WTC11 (cell line): ENCODE results near the gene STARD13. TPM values are rescaled to one million over a fixed set of nuclear protein-coding genes. Genes with fewer than 3 reads are reported as not detected.

Experiments used
- ATAC-seq: fragments of 200-7000 bp; cut with Tn5 transposase; 2 replicates; pipeline ENCODE4 v1.10.0; 2021; ENCODE audit warnings: mild to moderate bottlenecking, moderate library complexity
- CTCF ChIA-PET: fragments of 300-600 bp; sonication (Branson Sonifier 250); formaldehyde crosslinking; loops from one replicate; lab custom pipeline; 2021; ENCODE audit warnings: antibody characterized with exemption; lab: Charles Lee
- POLR2A ChIA-PET: fragments of 350-600 bp; sonication (Branson Sonifier 250); formaldehyde crosslinking; loops from one replicate; lab custom pipeline; 2021; ENCODE audit warnings: antibody characterized with exemption; lab: Charles Lee
- DNase-seq: peaks from one replicate; pipeline ENCODE4 v3.0.0; 2021; ENCODE audit warnings: low spot score
- H3K27ac Mint-ChIP-seq: 2 replicates; pipeline ENCODE4 v1.8.0; 2021; ENCODE audit warnings: mixed read lengths
- H3K27me3 Mint-ChIP-seq: 2 replicates; pipeline ENCODE4 v1.8.0; 2021; ENCODE audit warnings: low read depth, mild to moderate bottlenecking, moderate library complexity, mixed read lengths
- H3K36me3 Mint-ChIP-seq: 2 replicates; pipeline ENCODE4 v1.8.0; 2021; ENCODE audit warnings: mixed read lengths
- H3K4me1 Mint-ChIP-seq: 2 replicates; pipeline ENCODE4 v1.8.0; 2022; ENCODE audit warnings: mixed read lengths
- H3K4me3 Mint-ChIP-seq: 2 replicates; pipeline ENCODE4 v1.8.0; 2021; ENCODE audit warnings: mild to moderate bottlenecking, moderate library complexity, mixed read lengths
- H3K9me3 Mint-ChIP-seq: 2 replicates; pipeline ENCODE4 v1.8.0; 2021; ENCODE audit warnings: mixed read lengths
- CREB1 ChIP-seq: sonication (generic); formaldehyde crosslinking; IDR thresholded peaks from 2 replicates; pipeline ENCODE4 v1.8.0; 2023; ENCODE audit warnings: mild to moderate bottlenecking, missing genetic modification reagents
- CTCF ChIP-seq: fragments of 200-600 bp; IDR thresholded peaks from 2 replicates; pipeline ENCODE4 v1.8.0; 2022; ENCODE audit warnings: antibody characterized with exemption
- ELF4 ChIP-seq: sonication (generic); formaldehyde crosslinking; IDR thresholded peaks from 2 replicates; pipeline ENCODE4 v1.8.1; 2022; ENCODE audit warnings: low read depth, mild to moderate bottlenecking, moderate library complexity, missing genetic modification reagents
- FOXJ3 ChIP-seq: sonication (generic); formaldehyde crosslinking; IDR thresholded peaks from 2 replicates; pipeline ENCODE4 v1.9.0; 2021; ENCODE audit warnings: missing genetic modification reagents, mild to moderate bottlenecking, borderline replicate concordance
- GRHL2 ChIP-seq: fragments of 250-450 bp; sonication (Bioruptor Pico); IDR thresholded peaks from 2 replicates; pipeline ENCODE4 v1.8.0; 2022; ENCODE audit warnings: mild to moderate bottlenecking, moderate library complexity; ENCODE audit not compliant: insufficient replicate concordance, severe bottlenecking
- HMGXB4 ChIP-seq: sonication (generic); formaldehyde crosslinking; IDR thresholded peaks from 2 replicates; pipeline ENCODE4 v1.8.1; 2023; ENCODE audit warnings: mild to moderate bottlenecking, moderate library complexity, missing genetic modification reagents
- JAZF1 ChIP-seq: fragments of 250-450 bp; sonication (Bioruptor Pico); IDR thresholded peaks from 2 replicates; pipeline ENCODE4 v1.9.0; 2021; ENCODE audit warnings: moderate library complexity, mild to moderate bottlenecking, inconsistent platforms
- MYBL2 ChIP-seq: sonication (generic); formaldehyde crosslinking; IDR thresholded peaks from 2 replicates; pipeline ENCODE4 v1.8.1; 2023; ENCODE audit warnings: mild to moderate bottlenecking, moderate library complexity, missing genetic modification reagents
- STAT6 ChIP-seq: sonication (generic); formaldehyde crosslinking; conservative IDR thresholded peaks from 2 replicates; pipeline ENCODE4 v1.8.1; 2023; ENCODE audit warnings: mild to moderate bottlenecking, low read depth, missing genetic modification reagents, moderate library complexity
- TP53 ChIP-seq: sonication (generic); formaldehyde crosslinking; IDR thresholded peaks from 2 replicates; pipeline ENCODE4 v1.8.1; 2023; ENCODE audit warnings: mild to moderate bottlenecking, missing genetic modification reagents
- USF1 ChIP-seq: sonication (generic); formaldehyde crosslinking; IDR thresholded peaks from 2 replicates; pipeline ENCODE4 v1.8.0; 2022; ENCODE audit warnings: mild to moderate bottlenecking, missing genetic modification reagents
- USF2 ChIP-seq: sonication (generic); formaldehyde crosslinking; IDR thresholded peaks from 2 replicates; pipeline ENCODE4 v1.8.1; 2023; ENCODE audit warnings: mild to moderate bottlenecking, missing genetic modification reagents, moderate library complexity
- ZNF121 ChIP-seq: sonication (generic); formaldehyde crosslinking; IDR thresholded peaks from 2 replicates; pipeline ENCODE4 v1.8.0; 2023; ENCODE audit warnings: missing genetic modification reagents
- ZNF138 ChIP-seq: sonication (generic); formaldehyde crosslinking; conservative IDR thresholded peaks from 2 replicates; pipeline ENCODE4 v1.8.1; 2022; ENCODE audit warnings: mild to moderate bottlenecking, moderate library complexity, missing genetic modification reagents
- ZNF281 ChIP-seq: sonication (generic); formaldehyde crosslinking; IDR thresholded peaks from 2 replicates; pipeline ENCODE4 v1.8.0; 2023; ENCODE audit warnings: mild to moderate bottlenecking, missing genetic modification reagents
- ZNF396 ChIP-seq: fragments of 250-450 bp; sonication (Bioruptor Pico); IDR thresholded peaks from 2 replicates; pipeline ENCODE4 v1.8.0; 2021; ENCODE audit warnings: mild to moderate bottlenecking, moderate library complexity, borderline replicate concordance
- ZSCAN18 ChIP-seq: fragments of 250-450 bp; sonication (Bioruptor Pico); IDR thresholded peaks from 2 replicates; pipeline ENCODE4 v2.1.2; 2022; ENCODE audit warnings: mild to moderate bottlenecking, moderate library complexity
- total RNA-seq: library from RNA; stranded (reverse); gene quantifications from 3 replicates; pipeline ENCODE4 v1.2.3, GENCODE V29; 2021

The STARD13 gene
- total RNA-seq, 1 experiment from 2014 or later: 4.4 TPM

GRCh38 chr13:33217256-33217655 lies 68.3 kb downstream of the STARD13 start:
- H3K9me3 Mint-ChIP-seq: no peaks in the 10 kb centered on the region
- DNase-seq (no peak), ATAC-seq (no peak)
- H3K4me1 Mint-ChIP-seq: peaks cover 28% of the 10 kb centered on the region
- no peak for TF ChIP-seq HMGXB4 (CRISPR knock-in tag)
- no peaks in the 10 kb centered on the region for H3K36me3 Mint-ChIP-seq
- POLR2A ChIA-PET: no interaction called here
- 0 out of 2 replicates have a peak overlapping the region, but pooled peaks have one; percentile 8 for H3K27ac Mint-ChIP-seq
- H3K27me3 Mint-ChIP-seq: no peaks in the 10 kb centered on the region
- no peak overlapping the region for H3K4me3 Mint-ChIP-seq
- CTCF ChIA-PET: interaction anchor here (0.7 kb wide), 1 partner anchor 11 kb away, joined by 4 read pairs; no protein-coding TSS in a partner anchor

GRCh38 chr13:33213797-33214196 lies 71.8 kb downstream of the STARD13 start:
- no peak for DNase-seq
- CTCF ChIA-PET: interaction anchor here (0.6 to 1.2 kb wide), 4 partner anchors 15 to 329 kb away, joined by 3 to 4 read pairs (median 3); no protein-coding TSS in a partner anchor
- peaks cover 28% of the 10 kb centered on the region for H3K4me1 Mint-ChIP-seq

GRCh38 chr13:33213024-33213768 lies 72.4 kb downstream of the STARD13 start:
- no peaks in the 10 kb centered on the region for H3K27me3 Mint-ChIP-seq
- H3K36me3 Mint-ChIP-seq: no peaks in the 10 kb centered on the region
- peaks cover 29% of the 10 kb centered on the region for H3K4me1 Mint-ChIP-seq
- POLR2A ChIA-PET: no interaction called here
- CTCF ChIA-PET: no interaction called here
- ATAC-seq (peak; percentile 70), DNase-seq (no peak)
- H3K27ac Mint-ChIP-seq: peak overlapping the region; percentile 18
- H3K4me3 Mint-ChIP-seq: no peak overlapping the region
- H3K9me3 Mint-ChIP-seq: no peaks in the 10 kb centered on the region
- TF ChIP-seq GRHL2 (CRISPR knock-in tag) (no peak), ZNF281 (no peak), ZNF396 (no peak), FOXJ3 (CRISPR knock-in tag) (no peak), ZNF138 (CRISPR knock-in tag) (no peak), MYBL2 (CRISPR knock-in tag) (no peak), CTCF (no peak), STAT6 (CRISPR knock-in tag) (no peak), CREB1 (CRISPR knock-in tag) (no peak), TP53 (CRISPR knock-in tag) (no peak), ELF4 (CRISPR knock-in tag) (no peak), ZSCAN18 (no peak)

More at GRCh38 chr13:33213797-33214196, 71.8 kb downstream of the STARD13 start:
- H3K27ac Mint-ChIP-seq: peak overlapping the region; percentile 18
- H3K27me3 Mint-ChIP-seq: no peaks in the 10 kb centered on the region
- H3K9me3 Mint-ChIP-seq: no peaks in the 10 kb centered on the region
- ATAC-seq: peak; percentile 61
- no peak overlapping the region for H3K4me3 Mint-ChIP-seq
- TF ChIP-seq USF2 (CRISPR knock-in tag) (peak; percentile 88), ZNF121 (no peak), USF1 (peak; percentile 83), JAZF1 (CRISPR knock-in tag) (no peak)
- H3K36me3 Mint-ChIP-seq: no peaks in the 10 kb centered on the region
- POLR2A ChIA-PET: no interaction called here
